ENCODE results near the gene ANO10.
A peak's percentile ranks its signal among the peaks of the same experiment; 100 is the strongest.
"Not testable (repeated sequence)": the region's sequence is repeated elsewhere in the genome, so short reads cannot be mapped to it uniquely, and the experiment has no call there.

ANO10 gene

DNA sequence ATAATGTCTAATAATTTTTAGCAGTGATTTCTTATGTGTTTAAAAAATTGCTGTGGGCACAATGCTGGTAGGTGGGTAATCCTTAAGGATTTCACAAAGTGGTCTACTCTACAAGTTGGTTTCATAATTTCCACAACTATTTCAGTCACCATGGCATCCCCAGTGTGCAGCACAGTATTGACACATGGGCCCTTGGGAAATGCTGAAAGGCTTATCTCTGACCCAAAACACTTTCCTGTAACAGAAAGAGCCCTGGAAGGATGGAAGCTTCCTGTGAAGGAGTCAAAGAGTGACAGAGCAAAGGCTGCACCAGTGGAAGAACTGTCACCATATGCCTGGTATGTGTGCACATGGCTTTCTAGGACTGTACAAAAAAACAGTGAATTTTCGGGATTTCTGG lies 153.7 kb downstream of the ANO10 start:
- DNase-seq, result peak; percentile 2

DNA sequence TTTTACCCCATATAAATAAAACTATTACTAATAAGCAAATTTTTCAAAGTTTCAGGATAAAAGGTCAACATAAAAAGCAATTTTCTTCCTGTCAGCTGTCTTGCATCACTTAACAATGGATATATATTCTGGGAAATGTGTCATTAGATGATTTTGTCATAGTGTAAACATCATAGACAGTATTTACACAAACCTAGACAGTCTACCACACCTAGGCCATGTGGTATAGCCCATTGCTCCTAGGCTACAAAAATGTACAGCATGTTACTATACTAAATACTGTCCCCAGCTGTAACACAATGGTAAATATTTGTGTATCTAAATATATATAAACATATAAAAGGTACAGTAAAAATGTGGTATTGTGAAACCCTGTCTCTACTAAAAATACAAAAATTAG lies 156.7 kb downstream of the ANO10 start:
- no peak for DNase-seq

DNA sequence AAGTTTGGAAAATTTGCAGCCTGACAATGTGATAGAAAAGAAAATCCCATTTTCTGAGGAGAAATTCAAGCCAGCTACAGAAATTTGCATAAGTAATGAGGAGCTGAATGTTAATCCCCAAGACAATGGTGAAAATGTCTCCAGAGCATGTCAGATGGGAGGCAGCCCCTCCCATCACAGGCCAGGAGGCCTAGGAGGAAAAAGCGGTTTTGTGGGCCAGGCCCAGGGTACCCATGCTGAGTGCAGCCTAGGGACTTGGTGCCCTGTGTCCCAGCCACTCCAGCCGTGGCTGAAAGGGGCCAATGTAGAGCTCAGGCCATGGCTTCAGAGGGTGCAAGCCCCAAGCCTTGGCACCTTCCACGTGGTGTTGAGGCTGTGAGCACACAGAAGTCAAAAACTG lies 159.2 kb downstream of the ANO10 start:
- not testable (repeated sequence) for DNase-seq

DNA sequence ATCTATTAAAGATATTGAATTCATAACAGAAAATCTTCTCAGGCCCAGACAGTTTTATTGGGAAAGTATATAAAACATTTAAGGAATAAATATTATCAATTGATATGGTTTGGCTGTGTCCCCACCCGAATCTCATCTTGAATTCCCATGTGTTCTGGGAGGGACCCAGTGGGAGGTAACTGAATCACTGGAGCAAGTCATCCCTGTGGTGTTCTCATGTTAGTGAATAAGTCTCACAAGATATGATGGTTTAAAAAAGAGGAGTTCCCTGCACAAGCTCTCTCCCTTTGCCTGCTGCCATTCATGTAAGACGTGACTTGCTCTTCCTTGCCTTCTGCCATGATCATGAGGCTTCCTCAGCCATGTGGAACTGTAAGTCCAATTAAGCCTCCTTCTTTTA lies 160.5 kb downstream of the ANO10 start:
- no peak for DNase-seq

DNA sequence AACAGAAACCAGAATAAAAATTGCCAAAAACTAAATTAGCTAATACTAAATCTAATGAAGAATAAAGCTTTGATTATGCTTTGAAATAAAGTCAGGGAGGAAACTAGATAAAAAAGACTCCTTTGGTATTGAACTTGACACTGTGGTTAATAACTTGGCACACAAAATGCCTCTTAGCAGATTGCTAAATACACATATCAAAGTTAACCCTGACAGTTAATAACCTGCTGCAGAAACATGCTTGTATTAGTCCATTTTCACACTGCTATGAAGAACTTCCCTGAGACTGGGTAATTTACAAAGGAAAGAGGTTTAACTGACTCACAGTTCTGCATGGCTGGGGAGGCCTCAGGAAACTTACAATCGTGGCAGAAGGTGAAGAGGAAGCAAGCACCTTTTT lies 164.8 kb downstream of the ANO10 start:
- DNase-seq, result not testable (repeated sequence)

DNA sequence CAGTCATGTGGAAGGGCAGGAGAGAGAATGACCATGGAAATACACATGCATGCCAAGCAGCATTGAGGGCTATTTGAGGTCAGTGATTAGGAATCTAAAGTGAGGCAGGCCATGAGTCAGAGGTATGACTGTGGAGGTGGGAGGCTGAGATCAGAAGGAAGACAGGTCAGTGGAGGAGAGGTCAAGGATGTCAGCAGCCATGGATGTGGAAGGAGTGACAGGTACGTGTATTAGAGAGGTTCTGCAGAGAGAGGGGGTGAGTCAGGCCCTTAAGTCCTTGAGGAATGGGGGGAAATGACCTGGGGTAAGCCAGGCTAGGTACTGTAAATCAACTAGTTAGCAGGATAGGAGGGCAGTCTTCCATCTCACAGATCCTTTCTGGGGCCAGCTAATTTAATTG lies 166.6 kb downstream of the ANO10 start:
- DNase-seq, result peak; percentile 38

DNA sequence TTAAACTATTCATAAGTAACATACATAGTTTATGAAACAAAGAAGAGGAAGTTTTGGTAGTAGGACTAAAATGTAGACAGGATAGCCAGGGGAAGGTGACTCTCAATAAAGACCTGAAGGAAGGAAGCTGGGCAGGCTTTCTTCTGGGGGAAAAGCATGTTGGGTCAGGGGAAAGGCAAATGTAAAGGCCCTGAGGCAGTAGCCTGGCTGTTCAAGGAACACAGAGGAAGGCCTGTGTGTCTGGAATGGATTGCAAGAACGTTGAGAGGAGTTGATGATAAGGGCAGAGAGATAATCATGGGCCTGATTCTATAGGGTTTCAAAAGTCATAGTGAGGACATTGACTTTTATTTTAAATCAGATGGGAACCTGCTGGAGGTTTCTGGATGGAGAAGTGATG lies 167.8 kb downstream of the ANO10 start:
- no peak for DNase-seq

DNA sequence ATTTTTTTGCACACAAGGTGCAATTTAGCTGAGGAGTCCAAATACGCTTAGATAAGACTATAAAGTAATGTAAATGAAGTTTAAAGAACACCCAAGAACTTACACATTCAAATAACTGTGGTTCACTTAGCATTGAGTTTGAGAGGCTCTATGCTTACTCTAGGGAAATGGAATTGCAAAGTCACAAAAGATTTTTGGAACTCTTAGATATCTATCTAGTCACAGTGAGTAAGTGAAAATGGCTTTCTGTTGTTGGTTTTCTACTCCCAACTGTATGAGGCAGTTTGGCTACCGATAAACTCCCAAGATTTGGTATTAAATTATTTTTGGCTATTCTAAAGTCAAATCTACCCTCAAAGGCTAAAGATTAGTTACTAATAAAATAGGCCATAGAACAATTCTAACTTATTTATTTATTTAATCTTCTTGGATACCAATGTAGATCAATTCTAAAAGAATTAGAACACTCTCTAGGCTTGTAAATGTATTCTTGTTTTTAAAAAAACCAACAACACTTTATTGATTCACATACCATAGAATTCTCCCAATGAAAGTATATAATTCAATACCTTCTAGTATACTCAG lies 170.0 kb downstream of the ANO10 start:
- no peak for DNase-seq

DNA sequence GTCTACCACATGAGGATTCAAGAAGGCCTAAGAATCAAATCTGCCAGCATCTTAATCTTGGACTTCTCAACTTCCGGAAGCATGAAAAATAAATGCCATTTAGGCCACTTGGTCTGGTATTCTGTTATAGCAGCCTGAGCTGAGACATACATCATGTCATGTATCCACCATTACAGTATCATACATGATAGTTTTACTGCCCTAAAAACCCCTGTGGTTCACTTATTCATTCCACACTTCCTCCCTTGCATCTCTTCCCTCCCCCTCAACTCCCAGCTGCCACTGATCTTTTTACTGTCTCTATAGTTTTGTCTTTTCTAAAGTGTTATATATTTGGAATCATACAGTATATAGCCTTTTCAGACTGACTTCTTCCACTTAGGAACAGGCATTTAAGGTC lies 173.7 kb downstream of the ANO10 start:
- DNase-seq, result no peak

DNA sequence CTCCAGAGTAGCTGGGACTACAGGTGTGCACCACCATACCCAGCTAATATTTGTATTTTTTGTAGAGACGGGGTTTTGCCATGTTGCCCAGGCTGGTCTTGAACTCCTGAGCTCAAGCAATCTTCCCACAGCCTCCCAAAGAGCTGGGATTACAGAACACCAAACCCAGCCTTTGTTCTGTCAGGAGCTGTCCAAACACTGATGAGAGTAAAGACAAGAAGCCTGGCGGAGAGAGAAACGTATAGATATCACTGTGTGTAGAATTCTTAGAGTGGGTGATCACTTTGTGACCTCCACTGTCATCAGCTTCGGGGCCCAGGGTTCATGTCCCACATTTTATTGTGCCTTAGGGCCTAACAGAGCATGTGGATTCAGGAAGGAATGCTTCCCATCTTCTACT lies 176.0 kb downstream of the ANO10 start:
- DNase-seq, result no peak

DNA sequence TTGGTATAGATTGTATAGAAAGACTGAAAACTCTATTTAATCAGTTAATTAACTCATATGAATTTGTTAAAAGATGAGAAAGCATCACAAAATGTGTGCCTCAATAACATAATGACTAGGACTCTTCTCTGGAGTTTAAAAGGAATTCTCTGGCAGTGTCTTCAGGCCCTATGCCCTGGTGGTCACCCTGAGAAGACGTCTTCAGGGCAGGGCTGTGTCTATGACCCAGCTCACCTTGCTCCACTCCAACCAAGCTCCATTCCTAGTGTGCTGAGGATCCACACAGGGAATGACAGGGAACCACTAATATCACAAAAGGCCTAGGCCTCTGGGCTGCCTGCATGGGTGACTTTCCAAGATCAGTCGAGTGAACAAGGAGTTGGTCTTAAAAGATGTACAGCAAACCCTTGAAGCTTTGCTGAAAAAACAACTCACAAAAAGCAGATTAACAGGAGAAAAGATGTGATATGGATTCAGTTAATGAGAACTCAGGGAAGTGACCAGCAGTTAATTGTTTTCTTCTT lies 178.9 kb downstream of the ANO10 start:
- DNase-seq, result no peak

DNA sequence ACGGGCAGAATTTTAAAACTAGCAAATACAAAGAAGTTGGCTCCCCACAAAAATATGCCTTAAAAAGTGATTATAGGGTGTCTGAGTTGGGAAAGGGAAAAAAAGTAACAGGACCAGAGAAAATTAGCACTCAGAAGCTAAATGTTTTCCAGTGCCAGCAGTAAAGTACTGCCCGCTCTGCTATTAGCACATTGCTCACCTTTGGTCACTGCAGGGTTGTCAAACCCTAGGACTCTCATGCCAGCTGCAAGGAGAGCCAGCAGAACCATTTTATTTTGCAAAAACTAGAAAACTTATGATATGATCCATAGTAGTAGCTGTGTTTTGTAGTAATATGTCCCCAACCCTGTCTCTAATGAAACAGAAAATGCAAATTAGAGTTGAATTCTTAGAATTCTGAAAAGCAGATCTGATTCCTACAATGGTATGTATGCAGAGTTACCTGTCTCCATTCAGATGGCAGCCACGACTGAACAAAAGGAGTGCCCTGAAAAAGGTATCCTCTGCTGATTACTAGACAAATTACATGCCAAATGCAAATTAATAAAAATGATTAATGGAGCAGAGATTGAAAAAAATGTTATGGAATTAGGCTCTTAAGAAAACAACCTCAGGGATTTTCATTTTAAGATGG lies 185.2 kb downstream of the ANO10 start:
- DNase-seq, result no peak

DNA sequence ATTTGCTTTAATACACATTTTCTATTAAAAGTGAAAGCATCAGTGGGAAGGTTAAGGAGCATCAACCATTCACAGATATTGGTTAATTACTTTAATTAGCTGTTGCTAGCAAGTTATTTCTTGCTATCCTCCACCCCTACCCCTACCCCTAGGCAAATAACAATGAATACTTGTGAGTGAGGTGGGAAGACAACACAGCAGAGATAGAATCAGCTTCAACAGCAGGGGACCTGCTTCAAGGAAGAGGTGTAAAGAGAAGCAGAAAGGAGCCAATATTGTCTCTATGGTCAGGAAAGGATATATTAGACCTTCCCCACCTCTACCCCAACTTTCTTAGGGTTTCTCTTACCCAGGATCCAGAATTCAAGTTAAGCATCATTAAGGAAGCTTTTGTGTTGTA lies 186.1 kb downstream of the ANO10 start:
- DNase-seq, result no peak

DNA sequence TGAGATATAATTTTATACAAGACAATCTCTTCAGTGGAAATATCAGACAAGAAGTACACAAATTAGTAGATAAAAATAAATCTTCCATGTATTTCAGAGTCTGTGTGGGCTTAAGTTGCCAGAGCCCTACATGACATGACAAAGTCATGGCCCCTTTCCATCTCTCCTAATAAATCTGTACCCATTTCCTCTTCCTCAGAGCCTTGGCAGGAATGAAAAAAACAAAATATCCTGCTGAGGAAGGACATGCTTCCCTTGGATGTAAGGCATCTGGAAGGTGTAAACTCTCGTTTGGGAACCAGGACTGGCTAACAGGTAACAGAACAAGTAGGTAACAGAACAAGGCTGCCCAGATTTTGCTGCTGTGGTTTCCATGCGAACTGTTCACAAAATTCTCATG lies 187.4 kb downstream of the ANO10 start:
- DNase-seq, result no peak

DNA sequence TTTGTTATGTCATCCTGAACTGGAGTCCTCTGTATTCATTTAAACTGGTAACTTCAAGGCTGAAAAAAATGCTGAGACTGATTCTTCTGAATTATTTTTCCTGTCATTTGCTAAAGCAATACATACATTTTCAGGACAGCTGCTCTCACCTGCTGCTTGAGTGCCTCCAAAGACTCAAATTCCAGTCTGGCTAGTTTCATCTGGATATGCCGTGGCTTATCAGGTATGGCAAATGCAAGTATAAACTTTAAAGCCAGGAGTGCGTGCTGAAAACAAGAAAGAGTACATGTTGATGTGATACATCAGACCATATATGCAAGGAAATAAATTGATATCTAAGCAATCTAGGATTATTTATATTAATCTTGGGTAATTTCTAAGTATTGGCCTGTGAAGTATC lies 189.3 kb downstream of the ANO10 start:
- no peak for DNase-seq

DNA sequence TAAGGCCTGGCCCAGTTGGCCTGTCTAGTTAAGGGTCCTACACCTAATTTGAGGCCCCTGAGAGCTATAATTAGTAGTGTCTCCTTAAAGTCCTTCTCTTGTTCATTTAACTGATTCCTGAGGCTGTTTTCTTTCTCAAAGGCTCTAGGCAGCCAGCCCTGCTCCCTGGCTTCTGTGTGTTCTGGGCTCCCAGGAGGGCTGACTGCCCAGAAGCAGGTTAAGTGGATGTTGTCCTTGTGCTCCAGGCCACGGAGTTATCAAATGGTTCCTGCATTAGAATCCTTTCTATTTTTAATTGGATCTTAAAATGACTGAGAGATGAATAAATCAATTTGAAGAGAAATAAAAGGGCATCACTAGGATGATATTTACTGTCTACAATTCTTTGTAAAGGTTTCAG lies 195.4 kb downstream of the ANO10 start:
- no peak for DNase-seq

DNA sequence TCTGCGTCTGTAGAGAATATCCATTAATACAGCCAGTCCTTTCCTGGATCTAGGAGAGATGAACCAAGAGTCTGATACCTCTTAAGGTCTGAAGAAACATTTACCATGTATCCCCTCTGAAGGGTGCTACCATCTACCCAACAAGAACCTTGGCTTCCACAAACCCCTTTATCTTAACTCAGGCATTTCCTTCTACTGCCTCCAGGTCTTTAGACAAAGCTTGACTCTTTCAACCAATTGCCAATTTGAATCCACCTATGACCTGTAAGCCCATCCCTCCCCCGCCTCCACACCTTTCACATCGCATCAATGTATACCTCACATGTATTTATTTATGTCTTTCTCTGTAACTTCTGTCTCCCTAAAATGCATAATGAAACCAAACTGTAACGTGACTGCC lies 196.0 kb downstream of the ANO10 start:
- DNase-seq, result no peak

DNA sequence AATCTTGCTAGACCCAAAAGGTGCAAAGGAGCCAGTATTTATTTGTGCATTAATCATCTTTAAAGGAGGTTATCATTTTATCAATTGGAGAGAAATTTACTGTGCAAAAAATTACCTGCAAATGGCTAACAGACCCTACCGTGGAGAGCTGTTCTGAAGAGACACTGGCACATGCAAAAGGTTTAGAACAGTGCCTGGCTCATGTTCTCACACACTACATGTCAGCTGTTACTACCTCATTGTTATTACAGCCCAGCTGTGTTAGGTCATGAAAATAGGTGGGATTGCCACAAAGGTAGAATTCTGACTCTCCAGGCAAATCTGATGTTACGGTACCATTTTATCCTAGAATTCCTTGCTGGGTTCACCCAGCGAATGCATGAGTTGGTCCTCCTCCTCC lies 198.2 kb downstream of the ANO10 start:
- DNase-seq, result no peak

DNA sequence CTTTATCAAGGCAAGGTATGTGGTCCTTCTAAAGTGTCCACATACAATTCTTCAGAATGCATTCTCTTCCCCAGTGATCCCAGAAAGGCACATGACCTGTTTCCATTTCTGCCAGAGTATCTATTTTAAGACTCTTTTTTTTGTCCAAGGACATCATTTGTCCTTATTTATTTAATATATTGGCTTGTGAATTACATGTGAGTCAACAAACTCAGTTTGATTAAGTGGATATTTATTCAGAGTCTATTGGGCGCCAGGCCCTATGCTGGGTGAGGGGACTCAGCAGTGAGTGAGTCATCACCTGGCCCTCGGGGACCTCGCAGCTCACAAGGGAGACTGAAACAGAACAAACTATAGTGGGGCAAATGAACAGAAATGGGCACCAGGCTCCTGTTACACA lies 198.7 kb downstream of the ANO10 start:
- DNase-seq, result peak; percentile 26

DNA sequence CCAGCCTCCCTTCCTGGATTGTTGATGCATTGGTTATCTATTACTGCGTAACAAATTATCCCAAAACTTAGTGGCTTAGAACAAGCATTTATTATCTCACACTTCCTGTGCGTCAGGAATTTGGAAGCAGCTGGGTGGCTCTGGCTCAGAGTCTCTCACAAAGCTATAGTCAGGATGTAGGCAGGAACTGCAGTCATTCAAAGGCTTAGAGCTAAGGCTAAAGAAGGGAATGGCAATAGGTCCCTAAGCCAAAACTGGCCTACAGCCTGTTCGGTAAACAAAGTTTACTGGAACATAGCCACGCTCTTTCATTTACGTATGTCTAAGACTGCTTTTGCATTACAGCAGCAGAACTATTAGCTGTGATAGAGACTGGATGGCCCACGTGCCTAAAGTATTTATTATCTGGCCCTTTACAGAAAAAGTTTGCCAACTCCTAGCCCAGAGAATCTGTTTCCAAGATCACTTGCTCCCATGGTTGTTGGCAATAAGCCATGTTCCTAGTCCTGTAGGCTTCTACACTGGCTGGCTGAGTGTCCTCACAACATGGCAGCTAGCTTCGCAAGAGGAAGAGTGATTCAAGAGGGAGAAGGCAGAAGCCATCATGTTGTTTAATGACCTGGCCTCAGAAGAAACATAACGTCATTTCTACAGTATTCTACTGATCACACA lies 203.1 kb downstream of the ANO10 start:
- DNase-seq, result peak; percentile 19

DNA sequence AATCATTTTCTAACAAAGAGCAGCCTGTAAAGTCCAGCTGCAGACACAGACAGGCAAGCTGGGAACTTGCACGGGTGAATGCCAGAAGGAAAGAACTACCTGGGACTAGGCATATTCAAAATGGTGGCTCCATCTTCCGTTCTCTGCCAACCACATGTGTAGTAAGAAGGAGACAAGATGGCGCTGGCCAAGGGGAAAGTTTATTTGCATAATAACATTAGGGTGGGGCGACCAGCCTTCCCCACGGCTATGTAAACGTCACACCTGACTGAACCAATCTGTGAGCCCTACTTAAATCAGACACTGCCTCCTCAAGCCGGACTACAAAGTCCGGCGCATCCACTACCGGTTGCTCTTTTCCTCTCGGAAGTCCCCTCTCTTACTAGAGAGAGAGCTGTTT lies 204.7 kb downstream of the ANO10 start:
- no peak for DNase-seq

DNA sequence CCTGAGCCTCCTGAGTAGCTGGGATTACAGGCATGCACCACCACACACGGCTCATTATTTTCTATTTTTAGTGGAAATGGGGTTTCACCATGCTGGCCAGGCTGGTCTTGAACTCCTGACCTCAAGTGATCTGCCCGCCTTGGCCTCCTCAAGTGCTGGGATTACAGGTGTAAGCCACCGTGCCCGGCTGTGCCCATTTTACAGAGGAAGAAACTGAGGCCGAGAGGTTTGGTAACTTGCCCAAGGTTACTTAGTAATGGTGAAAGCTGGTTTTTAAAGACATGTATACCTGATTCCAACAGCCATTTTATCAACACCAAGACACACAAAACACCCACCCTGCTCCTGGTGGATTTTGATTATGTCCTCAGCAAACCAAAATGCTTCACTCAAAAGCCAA lies 206.7 kb downstream of the ANO10 start:
- no peak for DNase-seq

DNA sequence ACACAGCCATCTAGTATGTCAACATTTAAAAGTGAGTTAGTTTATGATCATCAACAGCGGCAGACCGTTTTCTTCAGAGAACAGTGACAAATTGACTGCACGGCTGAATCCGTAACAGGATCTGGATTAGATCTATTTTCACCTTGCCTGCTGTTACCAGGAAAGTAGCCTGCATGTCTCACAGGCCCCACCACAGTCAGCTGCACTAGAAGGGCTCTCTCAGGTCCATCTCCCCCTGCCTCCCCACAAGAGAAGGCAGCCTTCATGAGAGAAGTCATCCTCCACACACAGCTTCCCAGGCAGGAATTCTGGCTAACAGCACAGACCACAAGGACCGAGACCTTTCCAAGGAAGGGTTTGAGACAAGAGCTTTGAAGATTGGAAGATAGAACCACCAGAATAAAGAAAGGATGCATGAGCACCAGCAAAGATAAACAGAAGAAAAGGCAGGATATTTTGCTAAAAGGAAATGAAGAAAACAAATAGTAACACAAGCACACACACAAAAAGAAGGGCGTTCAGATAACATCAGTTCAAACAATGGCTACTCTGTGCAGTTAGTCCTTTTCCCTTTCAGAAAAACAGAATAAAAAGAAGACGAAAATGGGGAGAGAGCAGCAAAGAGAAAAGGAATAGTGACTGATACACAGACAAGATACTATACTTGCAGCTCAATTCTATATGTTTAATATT lies 208.0 kb downstream of the ANO10 start:
- no peak for DNase-seq

DNA sequence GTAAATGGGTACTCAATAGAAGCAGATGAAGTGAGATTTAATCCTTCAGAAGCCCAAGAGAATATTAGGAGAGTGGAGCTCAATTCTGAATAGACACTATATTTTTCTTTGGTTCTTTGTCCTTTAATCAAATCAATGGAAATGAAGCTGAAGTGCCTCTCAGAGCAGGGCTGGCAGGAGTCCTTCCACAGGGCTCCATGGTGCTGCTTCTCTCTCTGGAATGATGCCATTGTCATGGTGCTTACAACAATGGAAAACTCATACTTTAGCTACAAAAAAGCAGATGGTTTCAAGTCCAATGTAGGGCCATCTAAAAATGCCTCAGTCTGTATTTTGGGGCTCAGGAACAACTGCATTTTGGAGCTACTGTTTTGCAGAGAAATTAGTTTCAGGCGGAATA lies 210.4 kb downstream of the ANO10 start:
- DNase-seq, result no peak

All from fibroblast of skin of right biceps (primary cell).